HepG2 (cell line): Measurements from ENCODE around the gene MBOAT7. TPM values are rescaled to one million over a fixed set of nuclear protein-coding genes. Genes with fewer than 3 reads are reported as not detected.

ENCODE experiments used
- ERF ChIP-seq: IDR thresholded peaks from 2 replicates; pipeline ENCODE4 v1.6.1; 2018; ENCODE audit warnings: missing biosample characterization, missing genetic modification reagents
- EZH2 ChIP-seq: conservative IDR thresholded peaks from 2 replicates; pipeline ENCODE4 v1.6.1; 2012; ENCODE audit warnings: mild to moderate bottlenecking, low read depth, low read length, moderate library complexity
- HOXA5 ChIP-seq: sonication (generic); formaldehyde crosslinking; IDR thresholded peaks from 2 replicates; pipeline ENCODE4 v1.4.0; 2020; ENCODE audit warnings: missing genetic modification reagents
- HOXA9 ChIP-seq: sonication (generic); formaldehyde crosslinking; IDR thresholded peaks from 2 replicates; pipeline ENCODE4 v1.8.1; 2022; ENCODE audit warnings: missing genetic modification reagents, mild to moderate bottlenecking, moderate library complexity, borderline replicate concordance
- IKZF4 ChIP-seq: sonication (generic); formaldehyde crosslinking; IDR thresholded peaks from 2 replicates; pipeline ENCODE4 v1.5.1; 2020; ENCODE audit warnings: borderline replicate concordance, mild to moderate bottlenecking, low read depth, missing genetic modification reagents; ENCODE audit errors: not compliant biosample characterization
- KDM5A ChIP-seq: fragments of 200-600 bp; sonication (generic); IDR thresholded peaks from 2 replicates; pipeline ENCODE4 v1.7.0; 2018; ENCODE audit warnings: antibody characterized with exemption, mild to moderate bottlenecking, low read length, borderline replicate concordance
- MED1 ChIP-seq: sonication (generic); formaldehyde crosslinking; IDR thresholded peaks from 2 replicates; pipeline ENCODE4 v1.4.0; 2020; ENCODE audit warnings: missing genetic modification reagents
- MYC ChIP-seq: sonication (generic); formaldehyde crosslinking; IDR thresholded peaks from 2 replicates; pipeline ENCODE4 v1.9.0; 2021; ENCODE audit warnings: missing genetic modification reagents, borderline replicate concordance
- NR1H2 ChIP-seq: sonication (generic); formaldehyde crosslinking; IDR thresholded peaks from 2 replicates; pipeline ENCODE4 v1.8.1; 2022; ENCODE audit warnings: low read depth, missing genetic modification reagents, borderline replicate concordance
- PRDM10 ChIP-seq: sonication (generic); formaldehyde crosslinking; IDR thresholded peaks from 2 replicates; pipeline ENCODE4 v1.4.0; 2020; ENCODE audit warnings: low read depth, missing genetic modification reagents
- RNF2 ChIP-seq: fragments of 450-650 bp; conservative IDR thresholded peaks from 2 replicates; pipeline ENCODE4 v1.6.1; 2016; ENCODE audit warnings: low read depth
- SALL2 ChIP-seq: sonication (generic); formaldehyde crosslinking; IDR thresholded peaks from 2 replicates; pipeline ENCODE4 v1.8.1; 2023; ENCODE audit warnings: mild to moderate bottlenecking, missing genetic modification reagents, inconsistent platforms
- SNAPC2 ChIP-seq: sonication (generic); formaldehyde crosslinking; IDR thresholded peaks from 2 replicates; pipeline ENCODE4 v1.8.1; 2022; ENCODE audit warnings: mild to moderate bottlenecking, missing genetic modification reagents
- SP2 ChIP-seq: sonication (generic); formaldehyde crosslinking; IDR thresholded peaks from 2 replicates; pipeline ENCODE4 v1.5.1; 2020; ENCODE audit warnings: mild to moderate bottlenecking, missing genetic modification reagents
- SP4 ChIP-seq: sonication (generic); formaldehyde crosslinking; IDR thresholded peaks from 2 replicates; pipeline ENCODE4 v1.8.1; 2023; ENCODE audit warnings: mild to moderate bottlenecking, missing genetic modification reagents
- TBX3 ChIP-seq: fragments of 450-650 bp; IDR thresholded peaks from 2 replicates; pipeline ENCODE4 v1.6.1; 2017; ENCODE audit warnings: antibody characterized with exemption, mild to moderate bottlenecking, inconsistent platforms, borderline replicate concordance
- TOPORS ChIP-seq: sonication (generic); formaldehyde crosslinking; IDR thresholded peaks from 2 replicates; pipeline ENCODE4 v1.8.0; 2023; ENCODE audit warnings: mild to moderate bottlenecking, missing genetic modification reagents
- U2AF2 ChIP-seq: fragments of 200-400 bp; formaldehyde crosslinking; IDR thresholded peaks from 2 replicates; pipeline ENCODE4 v1.6.1; 2017; ENCODE audit warnings: low read depth, mild to moderate bottlenecking, low read length
- WIZ ChIP-seq: sonication (generic); formaldehyde crosslinking; IDR thresholded peaks from 2 replicates; pipeline ENCODE4 v1.5.1; 2020; ENCODE audit warnings: mild to moderate bottlenecking, missing genetic modification reagents
- ZNF251 ChIP-seq: sonication (generic); formaldehyde crosslinking; IDR thresholded peaks from 2 replicates; pipeline ENCODE4 v1.9.0; 2021; ENCODE audit warnings: mild to moderate bottlenecking, missing genetic modification reagents
- ZNF33B ChIP-seq: sonication (generic); formaldehyde crosslinking; IDR thresholded peaks from 2 replicates; pipeline ENCODE4 v1.5.1; 2020; ENCODE audit warnings: mild to moderate bottlenecking, missing genetic modification reagents
- ZNF350 ChIP-seq: sonication (generic); formaldehyde crosslinking; IDR thresholded peaks from 2 replicates; pipeline ENCODE4 v1.4.0; 2020; ENCODE audit warnings: mild to moderate bottlenecking, low read depth, missing genetic modification reagents, borderline replicate concordance
- ZNF496 ChIP-seq: sonication (generic); formaldehyde crosslinking; IDR thresholded peaks from 2 replicates; pipeline ENCODE4 v1.8.1; 2023; ENCODE audit warnings: mild to moderate bottlenecking, moderate library complexity, missing genetic modification reagents; ENCODE audit not compliant: insufficient replicate concordance
- ZNF570 ChIP-seq: sonication (generic); formaldehyde crosslinking; IDR thresholded peaks from 2 replicates; pipeline ENCODE4 v1.4.0; 2020; ENCODE audit warnings: mild to moderate bottlenecking, missing genetic modification reagents, borderline replicate concordance
- ZNF703 ChIP-seq: sonication (generic); formaldehyde crosslinking; IDR thresholded peaks from 2 replicates; pipeline ENCODE4 v1.5.1; 2020; ENCODE audit warnings: missing genetic modification reagents, mild to moderate bottlenecking, moderate library complexity, borderline replicate concordance
- ZNF776 ChIP-seq: sonication (generic); formaldehyde crosslinking; IDR thresholded peaks from 2 replicates; pipeline ENCODE4 v1.4.0; 2020; ENCODE audit warnings: mild to moderate bottlenecking, missing genetic modification reagents
- polyA plus RNA-seq, 8 experiments: library from polyadenylated mRNA; depleted of rRNA in 3 of 8; stranded (reverse) in 7 of 8; unstranded in 1 of 8; fragments of >200 nt; fragmentation: Illumina TruSeq in 4 of 8; extraction: Trizol in 4 of 8; gene quantifications; 2 replicates each; pipeline versions ENCODE4 v1.2.1 to v1.2.3, GENCODE V29; 2011 to 2016; ENCODE audit warnings: low read depth in 4 of 8, missing spikeins in 1 of 8, mixed read lengths in 1 of 8; ENCODE audit not compliant: insufficient read depth in 1 of 8
- total RNA-seq, 5 experiments: library from RNA; depleted of rRNA; stranded (reverse); fragments of >200 nt; fragmentation: Illumina TruSeq; extraction: Trizol; gene quantifications; 2 replicates each; pipeline ENCODE4 v1.2.3, GENCODE V29; 2016; ENCODE audit warnings: low read depth in 1 of 5

Gene MBOAT7
- total and polyA plus RNA-seq, 2 of the 13 experiments (the other 11 are each of a cell fraction or from before 2014, with no cell fraction given), result 22.2 to 25.5 TPM

- no peak for TF ChIP-seq ZNF570 (CRISPR knock-in tag)
- TF ChIP-seq NR1H2, result no peak
- no peak for TF ChIP-seq RNF2
- TF ChIP-seq PRDM10, result no peak
- TF ChIP-seq HOXA5 (CRISPR knock-in tag), result no peak
- no peak for TF ChIP-seq HOXA9 (CRISPR knock-in tag)
- TF ChIP-seq TOPORS (CRISPR knock-in tag), result peak; percentile 21; the same call in 1 of the 2 replicates
- no peak for TF ChIP-seq SNAPC2
- TF ChIP-seq MED1 (CRISPR knock-in tag), result 0 out of 2 replicates have a peak, but pooled peaks have one; percentile 40
- no peak for TF ChIP-seq IKZF4 (CRISPR knock-in tag)
- TF ChIP-seq ZNF251 (CRISPR knock-in tag), result no peak
- no peak for TF ChIP-seq TBX3
- no peak for TF ChIP-seq ZNF703 (CRISPR knock-in tag)
- peak; percentile 36; the same call in 1 of the 2 replicates for TF ChIP-seq SP4
- TF ChIP-seq WIZ (CRISPR knock-in tag), result no peak
- no peak for TF ChIP-seq SALL2 (CRISPR knock-in tag)
- no peak for TF ChIP-seq ZNF776 (CRISPR knock-in tag)
- no peak for TF ChIP-seq SP2 (CRISPR knock-in tag)
- peak; percentile 33; the same call in 1 of the 2 replicates for TF ChIP-seq ZNF350 (CRISPR knock-in tag)
- no peak for TF ChIP-seq ZNF33B (CRISPR knock-in tag)
- no peak for TF ChIP-seq KDM5A
- TF ChIP-seq ZNF496 (CRISPR knock-in tag), result no peak
- no peak for TF ChIP-seq U2AF2
- TF ChIP-seq EZH2, result no peak
- TF ChIP-seq ERF (CRISPR knock-in tag), result no peak
- peak; percentile 47; the same call in 1 of the 2 replicates for TF ChIP-seq MYC (CRISPR knock-in tag)
Measured at GRCh38 chr19:54207983-54208783, 18.8 kb upstream of the MBOAT7 start (continued).
